HEK293 (cell line): ENCODE results near the gene PRKRA.

ENCODE experiments used
- AEBP2 ChIP-seq: fragments of 450-650 bp; formaldehyde crosslinking; IDR thresholded peaks from 2 replicates; pipeline ENCODE4 v1.5.1; 2016; ENCODE audit warnings: missing biosample characterization, missing genetic modification characterization, borderline replicate concordance
- GLI4 ChIP-seq: fragments of 450-650 bp; formaldehyde crosslinking; IDR thresholded peaks from 2 replicates; pipeline ENCODE4 v1.5.1; 2016; ENCODE audit warnings: missing biosample characterization, missing genetic modification characterization
- GLIS1 ChIP-seq: fragments of 450-650 bp; formaldehyde crosslinking; IDR thresholded peaks from 2 replicates; pipeline ENCODE4 v1.5.1; 2016; ENCODE audit warnings: missing biosample characterization, missing genetic modification characterization
- GLIS2 ChIP-seq: fragments of 450-650 bp; formaldehyde crosslinking; IDR thresholded peaks from 2 replicates; pipeline ENCODE4 v1.5.1; 2016; ENCODE audit warnings: missing biosample characterization, missing genetic modification characterization
- HIC1 ChIP-seq: fragments of 450-650 bp; formaldehyde crosslinking; IDR thresholded peaks from 2 replicates; pipeline ENCODE4 v1.5.1; 2016; ENCODE audit warnings: missing biosample characterization, missing genetic modification characterization
- HOXA7 ChIP-seq: sonication (generic); formaldehyde crosslinking; IDR thresholded peaks from 2 replicates; pipeline ENCODE4 v1.8.1; 2022; ENCODE audit warnings: missing genetic modification reagents, borderline replicate concordance
- KLF16 ChIP-seq: fragments of 450-650 bp; formaldehyde crosslinking; IDR thresholded peaks from 2 replicates; pipeline ENCODE4 v1.5.1; 2017; ENCODE audit warnings: missing biosample characterization, missing genetic modification characterization
- KLF7 ChIP-seq: fragments of 450-650 bp; formaldehyde crosslinking; IDR thresholded peaks from 2 replicates; pipeline ENCODE4 v1.5.1; 2016; ENCODE audit warnings: missing biosample characterization, missing genetic modification characterization, borderline replicate concordance
- MZF1 ChIP-seq: fragments of 450-650 bp; formaldehyde crosslinking; IDR thresholded peaks from 2 replicates; pipeline ENCODE4 v1.5.1; 2017; ENCODE audit warnings: missing biosample characterization, missing genetic modification characterization, borderline replicate concordance
- REST ChIP-seq: fragments of 450-650 bp; formaldehyde crosslinking; IDR thresholded peaks from 2 replicates; pipeline ENCODE4 v1.5.1; 2016; ENCODE audit warnings: missing biosample characterization, missing genetic modification characterization
- ZBTB20 ChIP-seq: fragments of 450-650 bp; formaldehyde crosslinking; IDR thresholded peaks from 2 replicates; pipeline ENCODE4 v1.5.1; 2016; ENCODE audit warnings: missing biosample characterization, missing genetic modification characterization
- ZBTB44 ChIP-seq: fragments of 450-650 bp; IDR thresholded peaks from 2 replicates; pipeline ENCODE4 v1.5.1; 2018; ENCODE audit warnings: missing biosample characterization, mild to moderate bottlenecking, missing genetic modification characterization
- ZBTB48 ChIP-seq: fragments of 450-650 bp; formaldehyde crosslinking; IDR thresholded peaks from 2 replicates; pipeline ENCODE4 v1.5.1; 2016; ENCODE audit warnings: missing biosample characterization, missing genetic modification characterization
- ZFP3 ChIP-seq: fragments of 450-650 bp; formaldehyde crosslinking; IDR thresholded peaks from 2 replicates; pipeline ENCODE4 v1.5.1; 2016; ENCODE audit warnings: low read depth, missing biosample characterization, missing genetic modification characterization
- ZFP37 ChIP-seq: fragments of 450-650 bp; formaldehyde crosslinking; IDR thresholded peaks from 2 replicates; pipeline ENCODE4 v1.5.1; 2016; ENCODE audit warnings: missing biosample characterization, missing genetic modification characterization
- ZNF138 ChIP-seq: fragments of 450-650 bp; formaldehyde crosslinking; IDR thresholded peaks from 2 replicates; pipeline ENCODE4 v1.5.1; 2016; ENCODE audit warnings: missing biosample characterization, missing genetic modification characterization, borderline replicate concordance
- ZNF155 ChIP-seq: fragments of 450-650 bp; formaldehyde crosslinking; IDR thresholded peaks from 2 replicates; pipeline ENCODE4 v1.5.1; 2016; ENCODE audit warnings: missing biosample characterization, missing genetic modification characterization
- ZNF202 ChIP-seq: fragments of 450-650 bp; formaldehyde crosslinking; IDR thresholded peaks from 2 replicates; pipeline ENCODE4 v1.5.1; 2016; ENCODE audit warnings: missing biosample characterization, missing genetic modification characterization, borderline replicate concordance
- ZNF292 ChIP-seq: fragments of 450-650 bp; formaldehyde crosslinking; IDR thresholded peaks from 2 replicates; pipeline ENCODE4 v1.5.1; 2016; ENCODE audit warnings: low read depth, missing biosample characterization, missing genetic modification characterization, borderline replicate concordance
- ZNF398 ChIP-seq: fragments of 450-650 bp; formaldehyde crosslinking; IDR thresholded peaks from 2 replicates; pipeline ENCODE4 v1.5.1; 2017; ENCODE audit warnings: missing biosample characterization, missing genetic modification characterization
- ZNF513 ChIP-seq: fragments of 450-650 bp; IDR thresholded peaks from 2 replicates; pipeline ENCODE4 v1.5.1; 2018; ENCODE audit warnings: missing biosample characterization, missing genetic modification characterization
- ZNF621 ChIP-seq: fragments of 450-650 bp; formaldehyde crosslinking; IDR thresholded peaks from 2 replicates; pipeline ENCODE4 v1.5.1; 2017; ENCODE audit warnings: missing biosample characterization, missing genetic modification characterization
- ZNF843 ChIP-seq: fragments of 450-650 bp; formaldehyde crosslinking; IDR thresholded peaks from 2 replicates; pipeline ENCODE4 v1.5.1; 2016; ENCODE audit warnings: missing biosample characterization, missing genetic modification characterization
- ZSCAN30 ChIP-seq: fragments of 450-650 bp; IDR thresholded peaks from 2 replicates; pipeline ENCODE4 v1.5.1; 2018; ENCODE audit warnings: missing biosample characterization, mild to moderate bottlenecking, missing genetic modification characterization, moderate library complexity

The PRKRA gene

GRCh38 chr2:178484245-178485041, 33.5 kb upstream of the PRKRA start (continued):
- 0 out of 2 replicates have a peak, but pooled peaks have one; percentile 26 for TF ChIP-seq HIC1 (tag by site-specific recombination)
- no peak for TF ChIP-seq HOXA7 (CRISPR knock-in tag)
- TF ChIP-seq ZFP3 (tag by site-specific recombination): no peak
- TF ChIP-seq ZBTB20 (tag by site-specific recombination): no peak; the same call in none of the 2 replicates
- TF ChIP-seq ZBTB44 (tag by site-specific recombination): peak; percentile 91
- TF ChIP-seq ZNF843 (tag by site-specific recombination): peak; percentile 89
- no peak for TF ChIP-seq GLIS1 (tag by site-specific recombination)
- TF ChIP-seq MZF1 (tag by site-specific recombination): peak; percentile 74; the same call in 1 of the 2 replicates
- no peak for TF ChIP-seq AEBP2 (tag by site-specific recombination)
- no peak for TF ChIP-seq GLI4
- TF ChIP-seq ZNF202 (tag by site-specific recombination): no peak
- TF ChIP-seq ZNF621 (tag by site-specific recombination): no peak
- TF ChIP-seq ZBTB48: no peak
- peak; percentile 38; the same call in 1 of the 2 replicates for TF ChIP-seq ZSCAN30 (tag by site-specific recombination)
- TF ChIP-seq ZNF398 (tag by site-specific recombination): peak; percentile 52; the same call in 1 of the 2 replicates
- TF ChIP-seq KLF7 (tag by site-specific recombination): no peak
- no peak for TF ChIP-seq ZNF292 (tag by site-specific recombination)
- no peak for TF ChIP-seq REST (tag by site-specific recombination)
- TF ChIP-seq ZNF155: no peak
- no peak for TF ChIP-seq GLIS2
- TF ChIP-seq ZNF513 (tag by site-specific recombination): peak; percentile 67
- no peak for TF ChIP-seq ZFP37 (tag by site-specific recombination)
- 0 out of 2 replicates have a peak, but pooled peaks have one; percentile 32 for TF ChIP-seq KLF16 (tag by site-specific recombination)
- TF ChIP-seq ZNF138 (tag by site-specific recombination): no peak
